Upper lobe of left lung (tissue), 4 donors: Measurements from ENCODE around the gene AFF3.

Experiments used
- CTCF ChIP-seq, 6 experiments: fragments of 450-650 bp in 4 of 6; fragments of 200-600 bp in 2 of 6; sonication (generic) in 2 of 6; IDR thresholded peaks; one replicate each; pipeline ENCODE4 v1.5.1; 2016 to 2019; ENCODE audit warnings: antibody characterized with exemption in 6 of 6
- POLR2AphosphoS5 ChIP-seq, 2 donors: sonication (generic); formaldehyde crosslinking; IDR thresholded peaks; one replicate each; pipeline ENCODE4 v1.5.1; 2017; ENCODE audit warnings: antibody characterized with exemption in 2 of 2

- TF ChIP-seq CTCF (IDR thresholded peaks at IDR 0.05) = no peak
- no peak for TF ChIP-seq POLR2AphosphoS5 (IDR thresholded peaks at IDR 0.05)
These were observed 364.6 kb downstream of the AFF3 start for GRCh38 chr2:99777656-99778290.
